IMR-90 (cell line): ENCODE data around the gene MFGE8. TPM values are rescaled to one million over a fixed set of nuclear protein-coding genes. Genes with fewer than 3 reads are reported as not detected.

Experiments
- ATAC-seq: fragments of 200-7000 bp; cut with Tn5 transposase; 2 replicates; pipeline ENCODE4 v1.9.1; 2020; ENCODE audit warnings: low read depth, mild to moderate bottlenecking, moderate library complexity
- BruUV-seq: library from RNA; stranded (reverse); fragments of 400-500 nt; replicated peaks from 2 replicates; lab custom pipeline; 2021; lab: Mats Ljungman, UMichigan
- CTCF ChIA-PET: fragments of 300-600 bp; formaldehyde crosslinking; extraction: SDS; loops from one replicate; lab custom pipeline; 2021; ENCODE audit warnings: antibody characterized with exemption; lab: Yijun Ruan, JAX
- POLR2A ChIA-PET: fragments of 300-600 bp; sonication (Branson Sonifier 250); formaldehyde crosslinking; loops from one replicate; lab custom pipeline; 2022; ENCODE audit warnings: antibody characterized with exemption; ENCODE audit not compliant: unreplicated experiment; lab: Charles Lee
- DNase-seq: peaks from one replicate; pipeline ENCODE4 v3.0.0; 2013
- H2AFZ ChIP-seq: replicated peaks from 2 replicates; pipeline ENCODE3; 2013; ENCODE audit warnings: low read length, mild to moderate bottlenecking; ENCODE audit not compliant: poor library complexity
- H2AK5ac ChIP-seq: 2 replicates; pipeline ENCODE4 v1.6.1; 2013; ENCODE audit warnings: low read depth, low read length, inconsistent platforms
- H2AK9ac ChIP-seq: replicated peaks from 2 replicates; pipeline ENCODE3; 2013; ENCODE audit warnings: mild to moderate bottlenecking, low read depth, low read length, moderate library complexity; ENCODE audit not compliant: poor library complexity
- H2BK120ac ChIP-seq: 2 replicates; pipeline ENCODE4 v1.6.1; 2013; ENCODE audit warnings: low read depth, low read length, inconsistent platforms
- H2BK15ac ChIP-seq: 3 replicates; pipeline ENCODE4 v1.6.1; 2013; ENCODE audit warnings: low read depth, low read length, inconsistent platforms
- H2BK20ac ChIP-seq: 2 replicates; pipeline ENCODE4 v1.6.1; 2013; ENCODE audit warnings: low read depth, mild to moderate bottlenecking, inconsistent platforms, low read length, moderate library complexity
- H2BK5ac ChIP-seq: 2 replicates; pipeline ENCODE4 v1.6.1; 2013; ENCODE audit warnings: mild to moderate bottlenecking, low read depth, low read length, inconsistent platforms; ENCODE audit not compliant: poor library complexity, severe bottlenecking
- H3K14ac ChIP-seq: replicated peaks from 2 replicates; pipeline ENCODE4 v1.6.1; 2013; ENCODE audit warnings: low read depth, low read length, inconsistent platforms
- H3K18ac ChIP-seq: 2 replicates; pipeline ENCODE4 v1.6.1; 2013; ENCODE audit warnings: low read depth, low read length, control low read depth
- H3K23ac ChIP-seq: 2 replicates; pipeline ENCODE4 v1.6.1; 2013; ENCODE audit warnings: low read depth, low read length, inconsistent platforms
- H3K27ac ChIP-seq: 2 replicates; pipeline ENCODE4 v1.5.1; 2013; ENCODE audit warnings: mild to moderate bottlenecking, control low read depth, low read length; ENCODE audit not compliant: insufficient read depth
- H3K27me3 ChIP-seq: 2 replicates; pipeline ENCODE4 v1.6.1; 2013; ENCODE audit warnings: low read length; ENCODE audit not compliant: control insufficient read depth, insufficient read depth
- H3K36me3 ChIP-seq: 2 replicates; pipeline ENCODE4 v1.6.1; 2013; ENCODE audit warnings: low read length, mixed read lengths; ENCODE audit not compliant: control insufficient read depth, insufficient read depth
- H3K4ac ChIP-seq: 2 replicates; pipeline ENCODE4 v1.6.1; 2013; ENCODE audit warnings: low read depth, low read length, inconsistent platforms
- H3K4me1 ChIP-seq: 2 replicates; pipeline ENCODE4 v1.6.1; 2013; ENCODE audit warnings: low read length, mixed read lengths; ENCODE audit not compliant: control insufficient read depth, insufficient read depth
- H3K4me2 ChIP-seq: 2 replicates; pipeline ENCODE4 v1.6.1; 2013; ENCODE audit warnings: low read depth, mild to moderate bottlenecking, control low read depth, low read length, moderate library complexity
- H3K4me3 ChIP-seq: 2 replicates; pipeline ENCODE4 v1.5.1; 2013; ENCODE audit warnings: low read depth, mild to moderate bottlenecking, control low read depth, low read length, moderate library complexity; ENCODE audit not compliant: insufficient read depth
- H3K56ac ChIP-seq: 2 replicates; pipeline ENCODE4 v1.6.1; 2013; ENCODE audit warnings: low read length, inconsistent platforms; ENCODE audit not compliant: insufficient read depth; ENCODE audit errors: extremely low read depth
- H3K79me1 ChIP-seq, 2 experiments: 2 replicates each; pipeline ENCODE4 v1.6.1; 2013; ENCODE audit warnings: low read length in 2 of 2, inconsistent platforms in 1 of 2, low read depth in 1 of 2
- H3K9ac ChIP-seq: 2 replicates; pipeline ENCODE4 v1.6.1; 2013; ENCODE audit warnings: low read depth, low read length, control low read depth
- H3K9me1 ChIP-seq: 2 replicates; pipeline ENCODE4 v1.6.1; 2013; ENCODE audit warnings: low read length, inconsistent platforms; ENCODE audit not compliant: insufficient read depth
- H3K9me3 ChIP-seq: 2 replicates; pipeline ENCODE4 v1.6.1; 2013; ENCODE audit warnings: low read length; ENCODE audit not compliant: control insufficient read depth, insufficient read depth
- H4K20me1 ChIP-seq: 2 replicates; pipeline ENCODE4 v1.6.1; 2013; ENCODE audit warnings: low read length, inconsistent platforms; ENCODE audit not compliant: insufficient read depth
- H4K5ac ChIP-seq: 2 replicates; pipeline ENCODE4 v1.6.1; 2013; ENCODE audit warnings: mild to moderate bottlenecking, low read depth, low read length, control low read depth
- H4K8ac ChIP-seq, 2 experiments: 2 replicates each; pipeline ENCODE4 v1.6.1; 2013; ENCODE audit warnings: low read depth in 2 of 2, low read length in 2 of 2, control low read depth in 1 of 2, inconsistent platforms in 1 of 2
- H4K91ac ChIP-seq: 2 replicates; pipeline ENCODE4 v1.6.1; 2013; ENCODE audit warnings: low read depth, low read length, inconsistent platforms; ENCODE audit not compliant: insufficient read depth
- BHLHE40 ChIP-seq: fragments of 150-350 bp; IDR thresholded peaks from 2 replicates; pipeline ENCODE4 v1.6.1; 2016; ENCODE audit warnings: mild to moderate bottlenecking, low read depth, low read length
- ELK1 ChIP-seq: fragments of 150-350 bp; IDR thresholded peaks from 2 replicates; pipeline ENCODE4 v1.6.1; 2016; ENCODE audit warnings: low read depth, mild to moderate bottlenecking, low read length, moderate library complexity, borderline replicate concordance
- MAFK ChIP-seq: IDR thresholded peaks from 2 replicates; pipeline ENCODE4 v1.6.1; 2012; ENCODE audit warnings: low read depth, low read length, improper control_type of control experiment
- MXI1 ChIP-seq: IDR thresholded peaks from 2 replicates; pipeline ENCODE4 v1.6.1; 2012; ENCODE audit warnings: low read depth, mild to moderate bottlenecking, low read length, moderate library complexity, borderline replicate concordance
- POLR2A ChIP-seq: IDR thresholded peaks from 2 replicates; pipeline ENCODE4 v1.6.1; 2012; ENCODE audit warnings: mild to moderate bottlenecking, low read depth, low read length
- RAD21 ChIP-seq: IDR thresholded peaks from 2 replicates; pipeline ENCODE4 v1.6.1; 2012; ENCODE audit warnings: low read length, improper control_type of control experiment
- RCOR1 ChIP-seq: IDR thresholded peaks from 2 replicates; pipeline ENCODE4 v1.6.1; 2012; ENCODE audit warnings: mild to moderate bottlenecking, low read length, improper control_type of control experiment; ENCODE audit not compliant: insufficient replicate concordance
- RFX5 ChIP-seq: IDR thresholded peaks from 2 replicates; pipeline ENCODE4 v1.8.0; 2012; ENCODE audit warnings: low read depth, mild to moderate bottlenecking, low read length, moderate library complexity
- SMC3 ChIP-seq: fragments of 150-350 bp; IDR thresholded peaks from 2 replicates; pipeline ENCODE4 v1.6.1; 2016; ENCODE audit warnings: low read depth, mild to moderate bottlenecking, antibody characterized with exemption, low read length, moderate library complexity
- WGBS, 2 experiments: methylation state at CpG; one replicate each; pipeline versions ENCODE4 v1.1.5 to v1.1.7; 2013; ENCODE audit warnings: missing lambda C conversion rate in 2 of 2; ENCODE audit not compliant: insufficient read length in 1 of 2; ENCODE audit errors: extremely low coverage in 2 of 2; 5-methylcytosine and 5-hydroxymethylcytosine counted together
- dilution Hi-C: fragments of 300-500 bp; cut with HindIII; formaldehyde crosslinking; loops from one replicate; pipeline ENCODE4 v1.14.3; 2018; ENCODE audit warnings: low sequenced_read_pairs; ENCODE audit not compliant: unreplicated experiment
- in situ Hi-C: fragments of 300-500 bp; cut with MboI; formaldehyde crosslinking; loops from 3 replicates; pipeline ENCODE4 v1.14.3; 2019; ENCODE audit warnings: low sequenced_read_pairs, inconsistent platforms, mixed read lengths
- intact Hi-C: fragments of 100-400 bp; cut with micrococcal nuclease; formaldehyde crosslinking; loops from 2 replicates; pipeline ENCODE4 v1.10.0; 2022
- polyA plus RNA-seq, 3 experiments: library from polyadenylated mRNA; depleted of rRNA; stranded (reverse); fragments of >200 nt; gene quantifications; 2 replicates each; pipeline ENCODE4 v1.2.3, GENCODE V29; 2012; ENCODE audit warnings: low replicate concordance in 1 of 3
- total RNA-seq: library from RNA; depleted of rRNA; stranded (reverse); fragments of >200 nt; gene quantifications from 2 replicates; pipeline ENCODE4 v1.2.3, GENCODE V29; 2012

MFGE8 gene
- total and polyA plus RNA-seq, 2 of the 4 experiments (the other 2 are of a cell fraction) = 232 to 1,912 TPM

DNA sequence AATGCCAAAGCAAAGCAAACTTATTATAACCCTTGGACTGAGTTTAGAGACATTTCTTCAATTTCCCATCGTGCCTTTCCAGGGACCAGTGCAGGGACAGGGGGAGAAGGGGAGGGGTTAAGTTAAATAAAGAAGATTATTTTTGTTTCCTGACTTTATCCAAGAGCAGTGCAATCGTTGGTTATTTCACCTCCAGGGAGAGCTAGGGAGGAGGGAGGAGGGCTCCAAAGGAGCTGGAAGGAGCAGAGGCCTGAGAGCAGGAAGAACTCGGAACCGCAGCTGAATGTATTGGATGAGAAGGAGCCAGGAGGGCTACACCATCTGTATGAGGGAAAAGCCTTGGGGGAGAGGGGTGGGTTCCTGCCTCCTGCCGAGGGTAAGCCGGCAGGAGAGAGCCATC is 38.5 kb downstream of the MFGE8 start:
- Histone ChIP-seq H3K9ac (no peak overlapping the region), H4K8ac (no peak overlapping the region), H3K9me3 (no peaks in the 10 kb centered on the region), H3K27me3 (peaks cover 17% of the 10 kb centered on the region; the same call in 1 of the 2 replicates), H3K14ac (no peak overlapping the region), H3K4me3 (no peak overlapping the region), H3K4ac (no peak overlapping the region), H4K5ac (no peak overlapping the region), H2AFZ (peak overlapping the region; percentile 50), H3K9me1 (no peaks in the 10 kb centered on the region), H2AK9ac (no peak overlapping the region), H2AK5ac (no peak overlapping the region), H3K4me1 (no peaks in the 10 kb centered on the region), H3K23ac (no peak overlapping the region), H3K4me2 (no peak overlapping the region), H2BK5ac (no peak overlapping the region), H2BK15ac (no peak overlapping the region), H4K20me1 (no peaks in the 10 kb centered on the region), H3K79me1 (no peaks in the 10 kb centered on the region), H3K18ac (no peak overlapping the region), H4K91ac (no peak overlapping the region), H3K36me3 (peaks cover 12% of the 10 kb centered on the region), H2BK20ac (no peak overlapping the region), H3K56ac (no peak overlapping the region), H2BK120ac (no peak overlapping the region), H3K27ac (no peak overlapping the region)
- no peak for ATAC-seq
- TF ChIP-seq SMC3 (no peak), RCOR1 (no peak), ELK1 (no peak), MAFK (no peak), RFX5 (no peak), RAD21 (no peak), MXI1 (no peak), POLR2A (no peak), BHLHE40 (no peak)
- intact Hi-C loops = no loop called here
- in situ Hi-C loops = no loop called here
- dilution Hi-C loops = no loop called here
- ChIA-PET POLR2A (no interaction called here), CTCF (no interaction called here)
- DNase-seq = no peak
- BruUV-seq = no TSS peak
- 22% methylated on average over 1 of the region's 6 CpGs; no CpG with 5 or more reads in 1 of the 2 experiments for WGBS, 2 experiments
